ENCODE data around the gene HTT. TPM values are rescaled to one million over a fixed set of nuclear protein-coding genes. Genes with fewer than 3 reads are reported as not detected.

HTT gene
- total RNA-seq, 1 experiment from 2014 or later, result 64.4 TPM

- no peak for TF ChIP-seq CTCF (conservative IDR thresholded peaks at IDR 0.05)
- H3K4ac ChIP-seq (ENCODE audit: low read depth, low read length), result no peak overlapping the region
- no peaks in the 10 kb centered on the region for H4K20me1 ChIP-seq (ENCODE audit: control insufficient read depth, insufficient read depth, insufficient read length)
- no peak overlapping the region for H4K91ac ChIP-seq (ENCODE audit: insufficient read length, low read depth, low read length)
- no peaks in the 10 kb centered on the region; the same call in 1 of the 2 replicates for H3K4me1 ChIP-seq (ENCODE audit: insufficient read depth, low read length)
- no peak overlapping the region for H3K9ac ChIP-seq (ENCODE audit: extremely low read depth, insufficient read length, low read length)
- no peak overlapping the region for H2AK5ac ChIP-seq (ENCODE audit: insufficient read length, low read length)
- no peak overlapping the region for H3K14ac ChIP-seq (ENCODE audit: insufficient read depth, low read length)
- no peak overlapping the region for H3K56ac ChIP-seq (ENCODE audit: insufficient read length, low read depth, low read length)
- no peak overlapping the region for H3T11ph ChIP-seq (ENCODE audit: low read length)
- H3K9me3 ChIP-seq (ENCODE audit: control insufficient read depth, low read depth, low read length), result no peaks in the 10 kb centered on the region
- H3K18ac ChIP-seq (ENCODE audit: insufficient read length, low read depth, low read length), result no peak overlapping the region
- H3K27ac Mint-ChIP-seq, result no peak overlapping the region
- H2BK120ac ChIP-seq (ENCODE audit: low read depth, low read length, poor library complexity, severe bottlenecking), result no peak overlapping the region
- no peaks in the 10 kb centered on the region for H3K27me3 ChIP-seq (ENCODE audit: insufficient read depth, low read length)
- no peak overlapping the region for H2AFZ ChIP-seq (ENCODE audit: low read length)
- no peaks in the 10 kb centered on the region for H3K27me3 Mint-ChIP-seq (ENCODE audit: low read depth)
- H4K5ac ChIP-seq (ENCODE audit: insufficient read length, low read depth, low read length), result no peak overlapping the region
- H4K8ac ChIP-seq (replicated peaks; ENCODE audit: insufficient read length, low read depth, low read length), result no peak overlapping the region
- no peaks in the 10 kb centered on the region for H3K79me2 ChIP-seq (ENCODE audit: insufficient read depth, low read length)
- H2BK5ac ChIP-seq (ENCODE audit: insufficient read length, low read length), result no peak overlapping the region
- peaks cover 21 to 22% of the 10 kb centered on the region in 2 experiments for H3K4me1 Mint-ChIP-seq
- no CpG with 5 or more reads among the region's 7 CpGs for whole genome bisulfite sequencing (ENCODE audit: extremely low coverage, insufficient read length, low lambda C conversion rate)
- H2BK15ac ChIP-seq (ENCODE audit: low read depth, low read length), result no peak overlapping the region
- no peaks in the 10 kb centered on the region; a peak in 1 of 7 replicates for H3K36me3 Mint-ChIP-seq (ENCODE audit: insufficient read depth in 1 of 3, low read depth in 3 of 3)
- no peak for DNase-seq
- H3K4me2 ChIP-seq (ENCODE audit: insufficient read depth, insufficient read length, low read length), result no peak overlapping the region
- no peaks in the 10 kb centered on the region for H3K23me2 ChIP-seq (ENCODE audit: insufficient read length, low read depth, low read length, poor library complexity, severe bottlenecking)
- H2BK20ac ChIP-seq (ENCODE audit: low read depth, low read length, poor library complexity, severe bottlenecking), result no peak overlapping the region
- H3K27ac ChIP-seq (ENCODE audit: insufficient read length, low read depth, low read length), result no peak overlapping the region
- H3K9me3 Mint-ChIP-seq, result peaks cover 0 to 2% of the 10 kb centered on the region in 2 experiments; a peak in 2 of 5 replicates
- no peak overlapping the region for H3K23ac ChIP-seq (ENCODE audit: insufficient read length, low read depth, low read length)
- no peaks in the 10 kb centered on the region for H3K79me1 ChIP-seq (ENCODE audit: insufficient read depth, low read depth, low read length, poor library complexity, severe bottlenecking)
- no peak overlapping the region for H2BK12ac ChIP-seq (ENCODE audit: insufficient read length, low read depth, low read length)
- no peak overlapping the region for H3K4me3 Mint-ChIP-seq
Observed at GRCh38 chr4:3046162-3046561, 28.3 kb upstream of the HTT start.
